ENCODE data around the gene REEP3.

Gene REEP3

GRCh38 chr10:63641366-63641765 is 120.2 kb downstream of the REEP3 start:
- Histone ChIP-seq H3K9me2 (replicated peaks; ENCODE audit: low read depth, low read length) (no peaks in the 10 kb centered on the region), H3F3A (ENCODE audit: low read depth) (no peaks in the 10 kb centered on the region)
- TF ChIP-seq EZH2phosphoT487 (IDR thresholded peaks at IDR 0.05; ENCODE audit: borderline replicate concordance) (no peak), CTCF (conservative IDR thresholded peaks at IDR 0.05; ENCODE audit: low read length) (no peak)

GRCh38 chr10:63641799-63642198 is 120.6 kb downstream of the REEP3 start:
- TF ChIP-seq EZH2phosphoT487 (IDR thresholded peaks at IDR 0.05; ENCODE audit: borderline replicate concordance) (no peak), CTCF (conservative IDR thresholded peaks at IDR 0.05; ENCODE audit: low read length) (no peak)
- Histone ChIP-seq H3K9me2 (replicated peaks; ENCODE audit: low read depth, low read length) (no peaks in the 10 kb centered on the region), H3K9ac (ENCODE audit: low read depth, low read length, poor library complexity, severe bottlenecking) (no peak overlapping the region), H2AFZ (ENCODE audit: low read length) (no peak overlapping the region), H3F3A (ENCODE audit: low read depth) (no peaks in the 10 kb centered on the region), H3K27me3 (ENCODE audit: insufficient read depth, low read length, poor library complexity, severe bottlenecking) (no peaks in the 10 kb centered on the region), H3K36me3 (ENCODE audit: insufficient read depth, low read length) (no peaks in the 10 kb centered on the region), H3K9me3 (ENCODE audit: insufficient read depth, low read depth, low read length) (no peaks in the 10 kb centered on the region), H3K4me3 (ENCODE audit: low read length, poor library complexity, severe bottlenecking) (no peak overlapping the region), H3K4me2 (ENCODE audit: low read depth, low read length, poor library complexity, severe bottlenecking) (no peak overlapping the region), H3K4me1 (ENCODE audit: insufficient read depth, low read length, poor library complexity, severe bottlenecking) (no peaks in the 10 kb centered on the region), H4K20me1 (ENCODE audit: insufficient read depth, low read length, poor library complexity, severe bottlenecking) (no peaks in the 10 kb centered on the region), H3K79me2 (ENCODE audit: insufficient read depth, low read length) (no peaks in the 10 kb centered on the region)

More at GRCh38 chr10:63641366-63641765, 120.2 kb downstream of the REEP3 start:
- Histone ChIP-seq H3K4me1 (ENCODE audit: insufficient read depth, low read length, poor library complexity, severe bottlenecking) (no peaks in the 10 kb centered on the region), H3K4me3 (ENCODE audit: low read length, poor library complexity, severe bottlenecking) (no peak overlapping the region), H3K27me3 (ENCODE audit: insufficient read depth, low read length, poor library complexity, severe bottlenecking) (no peaks in the 10 kb centered on the region), H4K20me1 (ENCODE audit: insufficient read depth, low read length, poor library complexity, severe bottlenecking) (no peaks in the 10 kb centered on the region), H3K36me3 (ENCODE audit: insufficient read depth, low read length) (no peaks in the 10 kb centered on the region), H2AFZ (ENCODE audit: low read length) (no peak overlapping the region), H3K4me2 (ENCODE audit: low read depth, low read length, poor library complexity, severe bottlenecking) (no peak overlapping the region), H3K9ac (ENCODE audit: low read depth, low read length, poor library complexity, severe bottlenecking) (no peak overlapping the region), H3K9me3 (ENCODE audit: insufficient read depth, low read depth, low read length) (no peaks in the 10 kb centered on the region), H3K79me2 (ENCODE audit: insufficient read depth, low read length) (no peaks in the 10 kb centered on the region)

- H3K4me2 ChIP-seq (ENCODE audit: low read depth, low read length, poor library complexity, severe bottlenecking), result no peak overlapping the region
- H3K9ac ChIP-seq (ENCODE audit: low read depth, low read length, poor library complexity, severe bottlenecking), result no peak overlapping the region
- no peaks in the 10 kb centered on the region for H4K20me1 ChIP-seq (ENCODE audit: insufficient read depth, low read length, poor library complexity, severe bottlenecking)
- no peaks in the 10 kb centered on the region for H3K9me2 ChIP-seq (replicated peaks; ENCODE audit: low read depth, low read length)
- no peaks in the 10 kb centered on the region for H3K4me1 ChIP-seq (ENCODE audit: insufficient read depth, low read length, poor library complexity, severe bottlenecking)
- no peak overlapping the region for H3K4me3 ChIP-seq (ENCODE audit: low read length, poor library complexity, severe bottlenecking)
- H2AFZ ChIP-seq (ENCODE audit: low read length), result no peak overlapping the region
- H3F3A ChIP-seq (ENCODE audit: low read depth), result no peaks in the 10 kb centered on the region
- H3K27me3 ChIP-seq (ENCODE audit: insufficient read depth, low read length, poor library complexity, severe bottlenecking), result no peaks in the 10 kb centered on the region
- no peaks in the 10 kb centered on the region for H3K36me3 ChIP-seq (ENCODE audit: insufficient read depth, low read length)
- no peaks in the 10 kb centered on the region for H3K9me3 ChIP-seq (ENCODE audit: insufficient read depth, low read depth, low read length)
- TF ChIP-seq CTCF (conservative IDR thresholded peaks at IDR 0.05; ENCODE audit: low read length) (no peak), EZH2phosphoT487 (IDR thresholded peaks at IDR 0.05; ENCODE audit: borderline replicate concordance) (no peak)
- H3K79me2 ChIP-seq (ENCODE audit: insufficient read depth, low read length), result no peaks in the 10 kb centered on the region
These were observed 121.6 kb downstream of the REEP3 start for GRCh38 chr10:63642808-63643207.

Measured in Loucy (cell line).